Fibroblast of lung (primary cell): Measurements from ENCODE around the gene CCDC33.

Experiments
- EZH2 ChIP-seq: IDR thresholded peaks from 2 replicates; pipeline ENCODE4 v1.5.1; 2012; ENCODE audit warnings: low read length, control low read depth, mild to moderate bottlenecking; ENCODE audit errors: missing control alignments
- TF ChIP-seq, protein P1 (sequence below), 2 donors: IDR thresholded peaks in 1 of 2; conservative IDR thresholded peaks in 1 of 2; 1 replicate in 1 of 2; 2 replicates in 1 of 2; pipeline ENCODE4 v1.5.1; 2011 to 2012; ENCODE audit warnings: low read length in 2 of 2, control low read depth in 1 of 2, inconsistent platforms in 1 of 2, low read depth in 1 of 2, mild to moderate bottlenecking in 1 of 2

DNA sequence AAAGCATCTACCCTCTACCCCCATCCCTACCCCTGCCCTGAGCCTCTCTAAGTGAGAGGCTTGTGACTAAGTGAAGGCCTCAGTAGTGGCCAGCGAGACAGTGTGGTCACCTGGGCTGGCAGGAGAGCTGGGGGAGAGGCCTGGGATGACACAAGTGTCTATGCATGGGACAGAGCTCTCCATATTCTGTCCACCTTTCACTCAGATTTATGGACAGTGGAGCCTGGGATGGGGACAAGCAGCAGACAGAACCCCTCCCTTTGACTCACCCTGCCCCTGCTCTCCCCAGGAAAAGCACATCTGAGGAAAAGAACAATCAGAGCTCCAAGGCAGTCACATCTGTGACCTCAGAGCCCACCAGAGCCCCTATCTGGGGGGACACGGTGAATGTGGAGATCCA, 26.0 kb downstream of the CCDC33 start:
- TF ChIP-seq, protein P1, sequence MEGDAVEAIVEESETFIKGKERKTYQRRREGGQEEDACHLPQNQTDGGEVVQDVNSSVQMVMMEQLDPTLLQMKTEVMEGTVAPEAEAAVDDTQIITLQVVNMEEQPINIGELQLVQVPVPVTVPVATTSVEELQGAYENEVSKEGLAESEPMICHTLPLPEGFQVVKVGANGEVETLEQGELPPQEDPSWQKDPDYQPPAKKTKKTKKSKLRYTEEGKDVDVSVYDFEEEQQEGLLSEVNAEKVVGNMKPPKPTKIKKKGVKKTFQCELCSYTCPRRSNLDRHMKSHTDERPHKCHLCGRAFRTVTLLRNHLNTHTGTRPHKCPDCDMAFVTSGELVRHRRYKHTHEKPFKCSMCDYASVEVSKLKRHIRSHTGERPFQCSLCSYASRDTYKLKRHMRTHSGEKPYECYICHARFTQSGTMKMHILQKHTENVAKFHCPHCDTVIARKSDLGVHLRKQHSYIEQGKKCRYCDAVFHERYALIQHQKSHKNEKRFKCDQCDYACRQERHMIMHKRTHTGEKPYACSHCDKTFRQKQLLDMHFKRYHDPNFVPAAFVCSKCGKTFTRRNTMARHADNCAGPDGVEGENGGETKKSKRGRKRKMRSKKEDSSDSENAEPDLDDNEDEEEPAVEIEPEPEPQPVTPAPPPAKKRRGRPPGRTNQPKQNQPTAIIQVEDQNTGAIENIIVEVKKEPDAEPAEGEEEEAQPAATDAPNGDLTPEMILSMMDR (conservative IDR thresholded peaks at IDR 0.05 in 1 of 2, IDR thresholded peaks at IDR 0.05 in 1 of 2; ENCODE audit: low read depth in 1 of 2, low read length in 2 of 2) = no peak
- no peak for TF ChIP-seq EZH2
